ENCODE measurements around the gene OSGIN1. TPM values are rescaled to one million over a fixed set of nuclear protein-coding genes. Genes with fewer than 3 reads are reported as not detected.

OSGIN1 gene
- total RNA-seq, 2 donors from 2014 or later, result 9.4 to 11.9 TPM

- Histone ChIP-seq H3K9me3 (no peaks in the 10 kb centered on the region), H3K36me3 (no peaks in the 10 kb centered on the region), H3K4me1 (no peaks in the 10 kb centered on the region), H3K27me3 (peaks cover 13% of the 10 kb centered on the region), H3K9ac (ENCODE audit: low read depth in 2 of 2, low read length in 2 of 2) (no peak overlapping the region), H3K4me3 (peak overlapping the region; percentile 22), H3K27ac (no peak overlapping the region)
- no peak for TF ChIP-seq CTCF (IDR thresholded peaks at IDR 0.05)
- DNase-seq, result no peak
- intact Hi-C loops (cut with DNase I), result loop anchor here (5.0 to 10.0 kb wide), 3 partner anchors 94 to 516 kb away; partner anchors contain the start of gene TAF1C
Measured at GRCh38 chr16:83968306-83968851, 15.3 kb downstream of the OSGIN1 start.

- intact Hi-C loops (cut with DNase I), result loop anchor here (5.0 to 10.0 kb wide), 3 partner anchors 93 to 516 kb away; partner anchors contain the start of gene TAF1C
- Histone ChIP-seq H3K27ac (no peak overlapping the region), H3K4me3 (no peak overlapping the region), H3K9me3 (no peaks in the 10 kb centered on the region), H3K4me1 (no peaks in the 10 kb centered on the region), H3K27me3 (peaks cover 13% of the 10 kb centered on the region), H3K9ac (ENCODE audit: low read depth in 2 of 2, low read length in 2 of 2) (no peak overlapping the region), H3K36me3 (no peaks in the 10 kb centered on the region)
- DNase-seq, result no peak
- TF ChIP-seq CTCF (IDR thresholded peaks at IDR 0.05), result no peak
Measured at GRCh38 chr16:83968891-83969649, 16.0 kb downstream of the OSGIN1 start.

- Histone ChIP-seq H3K36me3 (no peaks in the 10 kb centered on the region), H3K27ac (no peak overlapping the region), H3K9me3 (no peaks in the 10 kb centered on the region), H3K4me3 (no peak overlapping the region), H3K4me1 (no peaks in the 10 kb centered on the region), H3K9ac (ENCODE audit: low read depth in 2 of 2, low read length in 2 of 2) (no peak overlapping the region), H3K27me3 (peaks cover 13% of the 10 kb centered on the region)
- TF ChIP-seq CTCF (IDR thresholded peaks at IDR 0.05), result no peak
- intact Hi-C loops (cut with DNase I), result loop anchor here (5.0 to 10.0 kb wide), 3 partner anchors 92 to 515 kb away; partner anchors contain the start of gene TAF1C
- no peak for DNase-seq
Measured at GRCh38 chr16:83969771-83970429, 16.9 kb downstream of the OSGIN1 start.

GRCh38 chr16:83970430-83970815 lies 17.4 kb downstream of the OSGIN1 start:
- intact Hi-C loops (cut with DNase I), result no loop called here

More at GRCh38 chr16:83970430-83970815, 17.4 kb downstream of the OSGIN1 start:
- H3K4me3 ChIP-seq, result no peak overlapping the region
- no peaks in the 10 kb centered on the region for H3K9me3 ChIP-seq
- H3K4me1 ChIP-seq, result no peaks in the 10 kb centered on the region
- TF ChIP-seq CTCF (IDR thresholded peaks at IDR 0.05), result no peak
- H3K9ac ChIP-seq (ENCODE audit: low read depth in 2 of 2, low read length in 2 of 2), result no peak overlapping the region
- no peak for DNase-seq
- H3K27ac ChIP-seq, result no peak overlapping the region
- H3K27me3 ChIP-seq, result peaks cover 13% of the 10 kb centered on the region
- no peaks in the 10 kb centered on the region for H3K36me3 ChIP-seq

All from colonic mucosa (tissue), 4 donors.